WTC11 (cell line): ENCODE measurements around the gene AK9. TPM values are rescaled to one million over a fixed set of nuclear protein-coding genes. Genes with fewer than 3 reads are reported as not detected.

ENCODE experiments used
- ATAC-seq: fragments of 200-7000 bp; cut with Tn5 transposase; 2 replicates; pipeline ENCODE4 v1.10.0; 2021; ENCODE audit warnings: mild to moderate bottlenecking, moderate library complexity
- CTCF ChIA-PET: fragments of 300-600 bp; sonication (Branson Sonifier 250); formaldehyde crosslinking; loops from one replicate; lab custom pipeline; 2021; ENCODE audit warnings: antibody characterized with exemption; lab: Charles Lee
- POLR2A ChIA-PET: fragments of 350-600 bp; sonication (Branson Sonifier 250); formaldehyde crosslinking; loops from one replicate; lab custom pipeline; 2021; ENCODE audit warnings: antibody characterized with exemption; lab: Charles Lee
- DNase-seq: peaks from one replicate; pipeline ENCODE4 v3.0.0; 2021; ENCODE audit warnings: low spot score
- H3K27ac Mint-ChIP-seq: 2 replicates; pipeline ENCODE4 v1.8.0; 2021; ENCODE audit warnings: mixed read lengths
- H3K27me3 Mint-ChIP-seq: 2 replicates; pipeline ENCODE4 v1.8.0; 2021; ENCODE audit warnings: low read depth, mild to moderate bottlenecking, moderate library complexity, mixed read lengths
- H3K36me3 Mint-ChIP-seq: 2 replicates; pipeline ENCODE4 v1.8.0; 2021; ENCODE audit warnings: mixed read lengths
- H3K4me1 Mint-ChIP-seq: 2 replicates; pipeline ENCODE4 v1.8.0; 2022; ENCODE audit warnings: mixed read lengths
- H3K4me3 Mint-ChIP-seq: 2 replicates; pipeline ENCODE4 v1.8.0; 2021; ENCODE audit warnings: mild to moderate bottlenecking, moderate library complexity, mixed read lengths
- H3K9me3 Mint-ChIP-seq: 2 replicates; pipeline ENCODE4 v1.8.0; 2021; ENCODE audit warnings: mixed read lengths
- CDX4 ChIP-seq: fragments of 250-450 bp; sonication (Bioruptor Pico); IDR thresholded peaks from 2 replicates; pipeline ENCODE4 v1.9.0; 2021; ENCODE audit warnings: moderate library complexity, mild to moderate bottlenecking, inconsistent platforms, borderline replicate concordance
- CREB1 ChIP-seq: sonication (generic); formaldehyde crosslinking; IDR thresholded peaks from 2 replicates; pipeline ENCODE4 v1.8.0; 2023; ENCODE audit warnings: mild to moderate bottlenecking, missing genetic modification reagents
- EMX1 ChIP-seq: fragments of 250-450 bp; sonication (Bioruptor Pico); IDR thresholded peaks from 2 replicates; pipeline ENCODE4 v1.8.0; 2021; ENCODE audit warnings: mild to moderate bottlenecking
- FOXK1 ChIP-seq: sonication (generic); formaldehyde crosslinking; IDR thresholded peaks from 2 replicates; pipeline ENCODE4 v1.8.0; 2022; ENCODE audit warnings: mild to moderate bottlenecking, moderate library complexity, missing genetic modification reagents
- IRF1 ChIP-seq: sonication (generic); formaldehyde crosslinking; IDR thresholded peaks from 2 replicates; pipeline ENCODE4 v1.8.0; 2023; ENCODE audit warnings: missing genetic modification reagents
- IRF2 ChIP-seq: sonication (generic); formaldehyde crosslinking; IDR thresholded peaks from 2 replicates; pipeline ENCODE4 v1.8.0; 2022; ENCODE audit warnings: low read depth, missing genetic modification reagents, borderline replicate concordance
- JAZF1 ChIP-seq: fragments of 250-450 bp; sonication (Bioruptor Pico); IDR thresholded peaks from 2 replicates; pipeline ENCODE4 v1.9.0; 2021; ENCODE audit warnings: moderate library complexity, mild to moderate bottlenecking, inconsistent platforms
- RORB ChIP-seq: fragments of 250-450 bp; sonication (Bioruptor Pico); IDR thresholded peaks from 2 replicates; pipeline ENCODE4 v1.9.0; 2021; ENCODE audit warnings: mild to moderate bottlenecking
- SMAD4 ChIP-seq: sonication (generic); formaldehyde crosslinking; IDR thresholded peaks from 2 replicates; pipeline ENCODE4 v1.8.0; 2022; ENCODE audit warnings: mild to moderate bottlenecking, missing genetic modification reagents
- SP1 ChIP-seq: sonication (generic); formaldehyde crosslinking; conservative IDR thresholded peaks from 2 replicates; pipeline ENCODE4 v1.8.1; 2022; ENCODE audit warnings: missing genetic modification reagents
- USF2 ChIP-seq: sonication (generic); formaldehyde crosslinking; IDR thresholded peaks from 2 replicates; pipeline ENCODE4 v1.8.1; 2023; ENCODE audit warnings: mild to moderate bottlenecking, missing genetic modification reagents, moderate library complexity
- ZBTB21 ChIP-seq: sonication (generic); formaldehyde crosslinking; IDR thresholded peaks from 2 replicates; pipeline ENCODE4 v1.8.1; 2023; ENCODE audit warnings: mild to moderate bottlenecking, missing genetic modification reagents, borderline replicate concordance
- ZNF232 ChIP-seq: sonication (generic); formaldehyde crosslinking; IDR thresholded peaks from 2 replicates; pipeline ENCODE4 v1.8.0; 2022; ENCODE audit warnings: mild to moderate bottlenecking, missing genetic modification reagents
- ZNF263 ChIP-seq: sonication (generic); formaldehyde crosslinking; IDR thresholded peaks from 2 replicates; pipeline ENCODE4 v1.8.1; 2022; ENCODE audit warnings: low read depth, mild to moderate bottlenecking, moderate library complexity, missing genetic modification reagents
- ZNF317 ChIP-seq: sonication (generic); formaldehyde crosslinking; IDR thresholded peaks from 2 replicates; pipeline ENCODE4 v1.8.1; 2023; ENCODE audit warnings: low read depth, mild to moderate bottlenecking, moderate library complexity, missing genetic modification reagents, borderline replicate concordance
- ZNF423 ChIP-seq: fragments of 250-450 bp; sonication (Bioruptor Pico); IDR thresholded peaks from 2 replicates; pipeline ENCODE4 v2.1.2; 2022; ENCODE audit warnings: mild to moderate bottlenecking, moderate library complexity
- total RNA-seq: library from RNA; stranded (reverse); gene quantifications from 3 replicates; pipeline ENCODE4 v1.2.3, GENCODE V29; 2021
- TF ChIP-seq, protein P1 (sequence below): sonication (generic); formaldehyde crosslinking; IDR thresholded peaks from 2 replicates; pipeline ENCODE4 v1.8.1; 2022; ENCODE audit warnings: mild to moderate bottlenecking, missing genetic modification reagents, moderate library complexity, borderline replicate concordance
- TF ChIP-seq, protein P2 (sequence below): sonication (generic); formaldehyde crosslinking; conservative IDR thresholded peaks from 2 replicates; pipeline ENCODE4 v1.8.1; 2023; ENCODE audit warnings: mild to moderate bottlenecking, low read depth, missing genetic modification reagents, moderate library complexity
- TF ChIP-seq, protein P3 (sequence below): sonication (generic); formaldehyde crosslinking; conservative IDR thresholded peaks from 2 replicates; pipeline ENCODE4 v1.8.1; 2022; ENCODE audit warnings: mild to moderate bottlenecking, missing genetic modification reagents

The AK9 gene
- total RNA-seq, 1 experiment from 2014 or later = 3.7 TPM

- TF ChIP-seq ZNF423 (CRISPR knock-in tag) (peak; percentile 73), SP1 (CRISPR knock-in tag) (peak; percentile 60; the same call in 1 of the 2 replicates)
- TF ChIP-seq, protein P1, sequence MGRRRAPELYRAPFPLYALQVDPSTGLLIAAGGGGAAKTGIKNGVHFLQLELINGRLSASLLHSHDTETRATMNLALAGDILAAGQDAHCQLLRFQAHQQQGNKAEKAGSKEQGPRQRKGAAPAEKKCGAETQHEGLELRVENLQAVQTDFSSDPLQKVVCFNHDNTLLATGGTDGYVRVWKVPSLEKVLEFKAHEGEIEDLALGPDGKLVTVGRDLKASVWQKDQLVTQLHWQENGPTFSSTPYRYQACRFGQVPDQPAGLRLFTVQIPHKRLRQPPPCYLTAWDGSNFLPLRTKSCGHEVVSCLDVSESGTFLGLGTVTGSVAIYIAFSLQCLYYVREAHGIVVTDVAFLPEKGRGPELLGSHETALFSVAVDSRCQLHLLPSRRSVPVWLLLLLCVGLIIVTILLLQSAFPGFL (CRISPR knock-in tag) = no peak
These were observed 647 bp downstream of the AK9 start (continued) for GRCh38 chr6:109690373-109690736.

DNA sequence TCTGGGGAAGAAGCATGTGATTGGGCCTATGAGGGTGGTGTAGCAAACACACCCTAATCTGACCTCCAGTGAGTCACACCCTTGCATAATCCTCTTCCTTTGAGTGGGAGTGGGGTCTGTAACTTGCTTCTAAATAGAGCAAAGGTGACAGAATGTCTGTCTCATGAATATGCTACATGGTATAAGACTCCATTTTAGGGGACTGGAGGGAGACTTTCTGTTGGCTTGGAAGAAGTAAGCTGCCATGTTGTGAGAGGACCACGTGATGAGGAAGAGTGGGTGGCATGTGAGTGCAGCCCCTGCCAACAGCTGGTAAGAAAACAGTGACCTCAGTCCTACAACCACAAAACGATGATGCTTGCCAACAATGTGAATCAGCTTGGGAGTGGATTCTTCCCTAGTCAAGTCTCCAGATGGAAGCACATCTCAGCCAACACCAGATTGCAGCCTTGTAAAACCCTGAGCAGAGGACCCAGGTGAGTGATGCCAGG is 3.7 kb downstream of the AK9 start:
- Mint-ChIP-seq H3K27me3 (peaks cover 4% of the 10 kb centered on the region), H3K36me3 (peaks cover 12% of the 10 kb centered on the region; the same call in 1 of the 2 replicates), H3K4me3 (no peak overlapping the region), H3K4me1 (peaks cover 16% of the 10 kb centered on the region), H3K27ac (no peak overlapping the region), H3K9me3 (peaks cover 25% of the 10 kb centered on the region)
- CTCF ChIA-PET = no interaction called here
- POLR2A ChIA-PET = no interaction called here
- no peak for DNase-seq
- no peak for ATAC-seq
- no peak for TF ChIP-seq JAZF1 (CRISPR knock-in tag)
- TF ChIP-seq ZNF232 (CRISPR knock-in tag) = no peak
- no peak for TF ChIP-seq USF2 (CRISPR knock-in tag)
- TF ChIP-seq, protein P2, sequence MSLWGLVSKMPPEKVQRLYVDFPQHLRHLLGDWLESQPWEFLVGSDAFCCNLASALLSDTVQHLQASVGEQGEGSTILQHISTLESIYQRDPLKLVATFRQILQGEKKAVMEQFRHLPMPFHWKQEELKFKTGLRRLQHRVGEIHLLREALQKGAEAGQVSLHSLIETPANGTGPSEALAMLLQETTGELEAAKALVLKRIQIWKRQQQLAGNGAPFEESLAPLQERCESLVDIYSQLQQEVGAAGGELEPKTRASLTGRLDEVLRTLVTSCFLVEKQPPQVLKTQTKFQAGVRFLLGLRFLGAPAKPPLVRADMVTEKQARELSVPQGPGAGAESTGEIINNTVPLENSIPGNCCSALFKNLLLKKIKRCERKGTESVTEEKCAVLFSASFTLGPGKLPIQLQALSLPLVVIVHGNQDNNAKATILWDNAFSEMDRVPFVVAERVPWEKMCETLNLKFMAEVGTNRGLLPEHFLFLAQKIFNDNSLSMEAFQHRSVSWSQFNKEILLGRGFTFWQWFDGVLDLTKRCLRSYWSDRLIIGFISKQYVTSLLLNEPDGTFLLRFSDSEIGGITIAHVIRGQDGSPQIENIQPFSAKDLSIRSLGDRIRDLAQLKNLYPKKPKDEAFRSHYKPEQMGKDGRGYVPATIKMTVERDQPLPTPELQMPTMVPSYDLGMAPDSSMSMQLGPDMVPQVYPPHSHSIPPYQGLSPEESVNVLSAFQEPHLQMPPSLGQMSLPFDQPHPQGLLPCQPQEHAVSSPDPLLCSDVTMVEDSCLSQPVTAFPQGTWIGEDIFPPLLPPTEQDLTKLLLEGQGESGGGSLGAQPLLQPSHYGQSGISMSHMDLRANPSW (CRISPR knock-in tag) = no peak
- no peak for TF ChIP-seq ZNF317 (CRISPR knock-in tag)
- TF ChIP-seq CDX4 = no peak
- no peak for TF ChIP-seq SMAD4 (CRISPR knock-in tag)
- no peak for TF ChIP-seq IRF2 (CRISPR knock-in tag)
- no peak for TF ChIP-seq EMX1 (CRISPR knock-in tag)
- TF ChIP-seq RORB (CRISPR knock-in tag) = no peak
- TF ChIP-seq FOXK1 (CRISPR knock-in tag) = no peak
- TF ChIP-seq ZBTB21 (CRISPR knock-in tag) = no peak
- no peak for TF ChIP-seq CREB1 (CRISPR knock-in tag)
- TF ChIP-seq ZNF423 (CRISPR knock-in tag) = no peak
- TF ChIP-seq IRF1 (CRISPR knock-in tag) = no peak
- TF ChIP-seq, protein P3, sequence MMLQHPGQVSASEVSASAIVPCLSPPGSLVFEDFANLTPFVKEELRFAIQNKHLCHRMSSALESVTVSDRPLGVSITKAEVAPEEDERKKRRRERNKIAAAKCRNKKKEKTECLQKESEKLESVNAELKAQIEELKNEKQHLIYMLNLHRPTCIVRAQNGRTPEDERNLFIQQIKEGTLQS (CRISPR knock-in tag) = no peak
- TF ChIP-seq ZNF263 (CRISPR knock-in tag) = no peak
